ENCODE data around the gene BMP8A. TPM values are rescaled to one million over a fixed set of nuclear protein-coding genes. Genes with fewer than 3 reads are reported as not detected.
"Not testable (repeated sequence)": the region's sequence is repeated elsewhere in the genome, so short reads cannot be mapped to it uniquely, and the experiment has no call there.

Gene BMP8A
- total and polyA plus RNA-seq, 2 donors from 2014 or later, result 1.2 TPM; not detected in 1

DNA sequence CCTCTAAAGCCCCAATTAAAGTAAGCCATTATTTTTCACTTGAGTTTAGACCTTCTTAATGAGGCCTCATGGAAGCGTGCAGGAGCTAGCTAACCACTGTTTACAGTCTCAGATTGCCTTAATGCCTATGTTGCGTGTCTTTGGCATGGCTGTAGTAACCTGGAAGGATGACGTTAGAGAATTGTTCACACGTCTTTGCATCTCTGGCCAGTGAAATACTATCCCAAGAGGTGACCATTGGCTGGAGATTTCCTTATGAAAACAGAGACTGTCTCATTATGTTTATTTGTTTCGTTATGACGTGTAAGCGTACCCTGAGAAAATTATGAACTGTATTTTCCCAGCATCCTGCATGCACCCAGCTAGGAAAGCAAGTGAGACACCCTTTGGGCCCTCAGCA, 18.6 kb upstream of the BMP8A start:
- TF ChIP-seq, protein P1, sequence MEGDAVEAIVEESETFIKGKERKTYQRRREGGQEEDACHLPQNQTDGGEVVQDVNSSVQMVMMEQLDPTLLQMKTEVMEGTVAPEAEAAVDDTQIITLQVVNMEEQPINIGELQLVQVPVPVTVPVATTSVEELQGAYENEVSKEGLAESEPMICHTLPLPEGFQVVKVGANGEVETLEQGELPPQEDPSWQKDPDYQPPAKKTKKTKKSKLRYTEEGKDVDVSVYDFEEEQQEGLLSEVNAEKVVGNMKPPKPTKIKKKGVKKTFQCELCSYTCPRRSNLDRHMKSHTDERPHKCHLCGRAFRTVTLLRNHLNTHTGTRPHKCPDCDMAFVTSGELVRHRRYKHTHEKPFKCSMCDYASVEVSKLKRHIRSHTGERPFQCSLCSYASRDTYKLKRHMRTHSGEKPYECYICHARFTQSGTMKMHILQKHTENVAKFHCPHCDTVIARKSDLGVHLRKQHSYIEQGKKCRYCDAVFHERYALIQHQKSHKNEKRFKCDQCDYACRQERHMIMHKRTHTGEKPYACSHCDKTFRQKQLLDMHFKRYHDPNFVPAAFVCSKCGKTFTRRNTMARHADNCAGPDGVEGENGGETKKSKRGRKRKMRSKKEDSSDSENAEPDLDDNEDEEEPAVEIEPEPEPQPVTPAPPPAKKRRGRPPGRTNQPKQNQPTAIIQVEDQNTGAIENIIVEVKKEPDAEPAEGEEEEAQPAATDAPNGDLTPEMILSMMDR (IDR thresholded peaks at IDR 0.05; ENCODE audit: borderline replicate concordance, extremely low read depth, insufficient read depth), result no peak
- Histone ChIP-seq H3K9me3 (ENCODE audit: control insufficient read depth in 2 of 3, insufficient read depth in 1 of 3, low read length in 3 of 3) (no peaks in the 10 kb centered on the region), H3K9ac (ENCODE audit: low read length in 3 of 3) (no peak overlapping the region), H3K27ac (ENCODE audit: low read depth in 2 of 2, low read length in 2 of 2) (no peak overlapping the region), H3K27me3 (ENCODE audit: control insufficient read depth, insufficient read depth, low read length) (no peaks in the 10 kb centered on the region), H3K4me1 (ENCODE audit: control insufficient read depth in 2 of 3, insufficient read depth in 2 of 3, low read depth in 1 of 3, low read length in 3 of 3) (no peaks in the 10 kb centered on the region), H3K4me3 (ENCODE audit: low read length in 3 of 3) (no peak overlapping the region), H3K36me3 (ENCODE audit: control insufficient read depth in 2 of 3, insufficient read depth in 3 of 3, low read length in 3 of 3) (peaks cover 6 to 54% (median 33%) of the 10 kb centered on the region in 3 donors)
- FAIRE-seq, result no peak
- DNase-seq, result no peak
- intact Hi-C loops (cut with DNase I), result no loop called here

DNA sequence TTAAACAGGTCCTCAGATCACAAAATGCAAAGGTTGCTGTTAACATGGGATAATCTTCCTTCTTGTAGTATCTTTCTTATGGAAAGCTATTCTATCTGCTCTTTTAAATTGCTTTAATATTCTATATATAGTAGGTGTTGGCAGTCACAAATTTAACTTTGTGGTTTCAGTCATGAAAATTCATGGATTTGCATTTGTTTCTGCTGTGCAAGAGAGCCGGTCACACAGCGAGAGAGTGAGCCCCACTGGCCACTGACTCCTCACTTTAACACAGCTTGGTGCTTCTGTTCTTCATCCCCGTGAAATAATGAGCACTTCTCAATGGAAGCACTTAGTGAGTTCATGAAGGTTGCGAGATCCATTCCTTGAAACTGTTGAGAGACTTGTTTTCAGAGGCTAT, 18.1 kb upstream of the BMP8A start:
- no peak overlapping the region for H3K27ac ChIP-seq (ENCODE audit: low read depth in 2 of 2, low read length in 2 of 2)
- H3K9ac ChIP-seq (ENCODE audit: low read length in 3 of 3), result no peak overlapping the region
- intact Hi-C loops (cut with DNase I), result no loop called here
- H3K4me1 ChIP-seq (ENCODE audit: control insufficient read depth in 2 of 3, insufficient read depth in 2 of 3, low read depth in 1 of 3, low read length in 3 of 3), result no peaks in the 10 kb centered on the region
- H3K4me3 ChIP-seq (ENCODE audit: low read length in 3 of 3), result no peak overlapping the region
- FAIRE-seq (no peak), DNase-seq (no peak)
- no peaks in the 10 kb centered on the region for H3K9me3 ChIP-seq (ENCODE audit: control insufficient read depth in 2 of 3, insufficient read depth in 1 of 3, low read length in 3 of 3)
- TF ChIP-seq, protein P1 (IDR thresholded peaks at IDR 0.05; ENCODE audit: borderline replicate concordance, extremely low read depth, insufficient read depth), result no peak
- H3K27me3 ChIP-seq (ENCODE audit: control insufficient read depth, insufficient read depth, low read length), result no peaks in the 10 kb centered on the region
- H3K36me3 ChIP-seq (ENCODE audit: control insufficient read depth in 2 of 3, insufficient read depth in 3 of 3, low read length in 3 of 3), result peaks cover 6 to 51% (median 33%) of the 10 kb centered on the region in 3 donors

DNA sequence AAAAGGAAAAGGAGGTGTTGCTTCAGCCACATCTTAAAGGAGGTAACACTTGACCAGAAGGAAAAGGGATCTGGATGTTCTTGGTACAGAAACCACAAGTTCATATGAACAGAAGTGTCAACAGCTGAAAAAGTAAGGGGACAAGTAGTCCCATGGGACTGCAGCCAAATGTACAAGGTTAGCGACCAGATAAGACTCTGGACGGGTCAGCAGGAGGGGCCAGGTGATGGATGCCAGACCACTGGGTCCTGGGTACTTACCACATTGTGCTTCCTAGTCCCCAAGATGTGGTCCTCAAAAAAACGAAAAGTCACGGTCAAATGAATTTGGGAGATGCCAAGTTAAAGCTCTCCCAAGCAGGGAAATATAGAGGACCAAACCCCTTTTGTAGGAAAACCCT, 16.6 kb upstream of the BMP8A start:
- peaks cover 7 to 46% (median 22%) of the 10 kb centered on the region in 3 donors for H3K36me3 ChIP-seq (ENCODE audit: control insufficient read depth in 2 of 3, insufficient read depth in 3 of 3, low read length in 3 of 3)
- FAIRE-seq, result no peak
- no peak overlapping the region for H3K4me3 ChIP-seq (ENCODE audit: low read length in 3 of 3)
- H3K4me1 ChIP-seq (ENCODE audit: control insufficient read depth in 2 of 3, insufficient read depth in 2 of 3, low read depth in 1 of 3, low read length in 3 of 3), result no peaks in the 10 kb centered on the region
- H3K9me3 ChIP-seq (ENCODE audit: control insufficient read depth in 2 of 3, insufficient read depth in 1 of 3, low read length in 3 of 3), result no peaks in the 10 kb centered on the region
- TF ChIP-seq, protein P1 (IDR thresholded peaks at IDR 0.05; ENCODE audit: borderline replicate concordance, extremely low read depth, insufficient read depth), result no peak
- no peak overlapping the region for H3K27ac ChIP-seq (ENCODE audit: low read depth in 2 of 2, low read length in 2 of 2)
- H3K27me3 ChIP-seq (ENCODE audit: control insufficient read depth, insufficient read depth, low read length), result no peaks in the 10 kb centered on the region
- no peak for DNase-seq
- intact Hi-C loops (cut with DNase I), result no loop called here
- no peak overlapping the region for H3K9ac ChIP-seq (ENCODE audit: low read length in 3 of 3)

DNA sequence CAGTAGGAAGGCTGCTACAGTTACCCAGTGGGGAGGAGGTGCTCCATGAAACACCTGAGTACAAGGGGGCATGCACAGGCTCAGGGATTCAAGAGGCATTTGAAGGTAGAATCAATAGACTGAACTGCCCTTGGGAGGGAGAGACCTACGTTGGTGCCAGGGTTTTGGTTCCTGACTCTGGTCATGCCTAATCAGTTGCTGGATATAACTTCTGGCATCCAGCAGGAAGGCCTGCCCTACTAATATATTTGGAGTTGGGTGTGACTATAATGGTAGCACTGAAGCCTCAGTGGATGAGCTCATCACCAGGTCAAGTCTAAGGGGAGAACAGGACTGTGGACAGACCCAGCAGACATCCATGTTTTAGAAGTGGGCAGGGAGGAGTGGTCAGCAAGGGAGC, 15.9 kb upstream of the BMP8A start:
- intact Hi-C loops (cut with DNase I); H3K9ac ChIP-seq (ENCODE audit: low read length in 3 of 3); H3K27me3 ChIP-seq (ENCODE audit: control insufficient read depth, insufficient read depth, low read length); H3K27ac ChIP-seq (ENCODE audit: low read depth in 2 of 2, low read length in 2 of 2); H3K4me3 ChIP-seq (ENCODE audit: low read length in 3 of 3); FAIRE-seq; DNase-seq; H3K9me3 ChIP-seq (ENCODE audit: control insufficient read depth in 2 of 3, insufficient read depth in 1 of 3, low read length in 3 of 3); H3K4me1 ChIP-seq (ENCODE audit: control insufficient read depth in 2 of 3, insufficient read depth in 2 of 3, low read depth in 1 of 3, low read length in 3 of 3): not testable (repeated sequence)
- H3K36me3 ChIP-seq (ENCODE audit: control insufficient read depth in 2 of 3, insufficient read depth in 3 of 3, low read length in 3 of 3), result peaks cover 10 to 47% (median 26%) of the 10 kb centered on the region in 3 donors

Data from kidney (tissue), 14 donors.